ENCODE data around the gene SLC9B2. TPM values are rescaled to one million over a fixed set of nuclear protein-coding genes. Genes with fewer than 3 reads are reported as not detected.

Gene SLC9B2
- total RNA-seq, 2 donors from 2014 or later, result 5.7 to 9.4 TPM

GRCh38 chr4:103018391-103019307 is 57.9 kb downstream of the SLC9B2 start:
- Histone ChIP-seq H3K4me1 (peaks cover 0 to 5% of the 10 kb centered on the region in 2 donors), H3K4me3 (peak overlapping the region; percentile 47 to 58), H3K9me3 (no peaks in the 10 kb centered on the region), H3K27me3 (no peaks in the 10 kb centered on the region), H3K27ac (peak overlapping the region; percentile 90 to 96), H3K36me3 (no peaks in the 10 kb centered on the region)
- no peak for DNase-seq (ENCODE audit: low spot score)
- no peak for TF ChIP-seq CTCF (IDR thresholded peaks at IDR 0.05)

GRCh38 chr4:103012551-103012950 is 64.0 kb downstream of the SLC9B2 start:
- no peaks in the 10 kb centered on the region for H3K36me3 ChIP-seq
- peak overlapping the region in 1 of 2 donors; percentile 57 for H3K27ac ChIP-seq
- H3K4me1 ChIP-seq, result peaks cover 0 to 21% of the 10 kb centered on the region in 2 donors
- no peaks in the 10 kb centered on the region for H3K27me3 ChIP-seq
- no peak for TF ChIP-seq CTCF (IDR thresholded peaks at IDR 0.05)
- DNase-seq (ENCODE audit: low spot score), result no peak
- no peak overlapping the region for H3K4me3 ChIP-seq
- H3K9me3 ChIP-seq, result no peaks in the 10 kb centered on the region

GRCh38 chr4:103012060-103012459 is 64.5 kb downstream of the SLC9B2 start:
- DNase-seq (ENCODE audit: low spot score), result no peak
- H3K4me1 ChIP-seq, result peaks cover 0 to 21% of the 10 kb centered on the region in 2 donors
- H3K27ac ChIP-seq, result peak overlapping the region; percentile 14 to 57
- H3K36me3 ChIP-seq, result no peaks in the 10 kb centered on the region
- no peaks in the 10 kb centered on the region for H3K9me3 ChIP-seq
- no peak overlapping the region for H3K4me3 ChIP-seq
- H3K27me3 ChIP-seq, result no peaks in the 10 kb centered on the region
- TF ChIP-seq CTCF (IDR thresholded peaks at IDR 0.05), result no peak

GRCh38 chr4:103011378-103012025 is 65.1 kb downstream of the SLC9B2 start:
- H3K9me3 ChIP-seq, result no peaks in the 10 kb centered on the region
- TF ChIP-seq CTCF (IDR thresholded peaks at IDR 0.05), result no peak
- H3K27ac ChIP-seq, result peak overlapping the region; percentile 14 to 57
- peaks cover 0 to 21% of the 10 kb centered on the region in 2 donors for H3K4me1 ChIP-seq
- DNase-seq (ENCODE audit: low spot score), result no peak
- no peaks in the 10 kb centered on the region for H3K36me3 ChIP-seq
- no peak overlapping the region for H3K4me3 ChIP-seq
- no peaks in the 10 kb centered on the region for H3K27me3 ChIP-seq

GRCh38 chr4:103010804-103011203 is 65.8 kb downstream of the SLC9B2 start:
- Histone ChIP-seq H3K27me3 (no peaks in the 10 kb centered on the region), H3K36me3 (no peaks in the 10 kb centered on the region), H3K4me1 (peaks cover 0 to 21% of the 10 kb centered on the region in 2 donors), H3K27ac (peak overlapping the region in 1 of 2 donors; percentile 14), H3K9me3 (no peaks in the 10 kb centered on the region), H3K4me3 (no peak overlapping the region)
- DNase-seq (ENCODE audit: low spot score), result no peak
- no peak for TF ChIP-seq CTCF (IDR thresholded peaks at IDR 0.05)
